HepG2 (cell line): ENCODE measurements around the gene METTL6. TPM values are rescaled to one million over a fixed set of nuclear protein-coding genes. Genes with fewer than 3 reads are reported as not detected.
A peak's percentile ranks its signal among the peaks of the same experiment; 100 is the strongest.

Experiments
- ATAC-seq: fragments of 200-7000 bp; cut with Tn5 transposase; 3 replicates; pipeline ENCODE4 v1.9.1; 2020; ENCODE audit warnings: mild to moderate bottlenecking, moderate library complexity
- BruUV-seq: library from RNA; stranded (reverse); fragments of 400-500 nt; replicated peaks from 2 replicates; lab custom pipeline; 2021; lab: Mats Ljungman, UMichigan
- CTCF ChIA-PET: fragments of 300-600 bp; formaldehyde crosslinking; extraction: SDS; loops from one replicate; lab custom pipeline; 2021; ENCODE audit warnings: low total read pairs, inconsistent platforms, low intra/inter-chr PET ratio; lab: Yijun Ruan, JAX
- POLR2A ChIA-PET: fragments of 350-600 bp; sonication (Branson Sonifier 250); formaldehyde crosslinking; loops from one replicate; lab custom pipeline; 2020; ENCODE audit warnings: antibody characterized with exemption, inconsistent platforms; lab: Yijun Ruan, JAX
- DNase-seq: peaks from one replicate; pipeline ENCODE4 v3.0.0-alpha.2; 2015; ENCODE audit warnings: low spot score
- FAIRE-seq: peaks from 3 replicates; lab custom pipeline; 2011; peaks lifted over from hg19 to GRCh38; lab: Jason Lieb, UNC
- H2AFZ ChIP-seq: one replicate; pipeline ENCODE4 v1.6.1; 2011; ENCODE audit warnings: low read length, inconsistent platforms
- H3K27ac ChIP-seq: fragments of 300-600 bp; 3 replicates; pipeline ENCODE4 v1.8.0; 2011; ENCODE audit warnings: mixed run types, mild to moderate bottlenecking, mixed read lengths, low read length, inconsistent platforms; ENCODE audit not compliant: insufficient read depth; ENCODE audit errors: extremely low read length
- H3K27me3 ChIP-seq, 2 experiments: fragments of 200-600 bp in 1 of 2; 2 replicates in 1 of 2; 3 replicates in 1 of 2; pipeline versions ENCODE4 v1.6.0 to v1.8.0; 2011; ENCODE audit warnings: low read length in 2 of 2, mild to moderate bottlenecking in 2 of 2, moderate library complexity in 2 of 2, inconsistent platforms in 1 of 2; ENCODE audit not compliant: insufficient read depth in 2 of 2, control insufficient read depth in 1 of 2
- H3K36me3 ChIP-seq, 2 experiments: fragments of 200-600 bp in 1 of 2; replicated peaks in 1 of 2; 2 replicates in 1 of 2; 3 replicates in 1 of 2; pipeline versions ENCODE4 v1.5.1 to v1.8.0; 2011; ENCODE audit warnings: low read length in 2 of 2, inconsistent platforms in 1 of 2; ENCODE audit not compliant: insufficient read depth in 2 of 2, control insufficient read depth in 1 of 2
- H3K4me1 ChIP-seq: 2 replicates; pipeline ENCODE4 v1.5.1; 2012; ENCODE audit warnings: low read length, inconsistent platforms; ENCODE audit not compliant: insufficient read depth
- H3K4me2 ChIP-seq: 2 replicates; pipeline ENCODE4 v1.6.0; 2011; ENCODE audit warnings: low read depth, low read length, inconsistent platforms
- H3K4me3 ChIP-seq, 3 experiments: fragments of 200-600 bp in 1 of 3; sonication (generic), shearing (Covaris generic) in 1 of 3; replicated peaks in 1 of 3; 2 replicates each; pipeline ENCODE4 v1.5.1; 2011 to 2016; ENCODE audit warnings: low read length in 3 of 3, inconsistent platforms in 2 of 3, low read depth in 2 of 3, mild to moderate bottlenecking in 2 of 3, control low read depth in 1 of 3, mixed read lengths in 1 of 3; ENCODE audit not compliant: insufficient read depth in 1 of 3
- H3K79me2 ChIP-seq: one replicate; pipeline ENCODE4 v1.6.1; 2011; ENCODE audit warnings: low read length, inconsistent platforms; ENCODE audit not compliant: insufficient read depth
- H3K9ac ChIP-seq: 2 replicates; pipeline ENCODE4 v1.6.0; 2011; ENCODE audit warnings: mild to moderate bottlenecking, low read depth, low read length, inconsistent platforms; ENCODE audit not compliant: insufficient read depth
- H3K9me3 ChIP-seq: 2 replicates; pipeline ENCODE4 v1.5.1; 2012; ENCODE audit warnings: mild to moderate bottlenecking, low read length
- H4K20me1 ChIP-seq: 2 replicates; pipeline ENCODE4 v1.6.0; 2011; ENCODE audit warnings: inconsistent platforms, mild to moderate bottlenecking, low read length, moderate library complexity; ENCODE audit not compliant: insufficient read depth
- KAT8 ChIP-seq: IDR thresholded peaks from 2 replicates; pipeline ENCODE4 v1.6.1; 2016; ENCODE audit warnings: missing genetic modification reagents, missing compliant biosample characterization
- MED1 ChIP-seq: sonication (generic); formaldehyde crosslinking; IDR thresholded peaks from 2 replicates; pipeline ENCODE4 v1.4.0; 2020; ENCODE audit warnings: missing genetic modification reagents
- MTA3 ChIP-seq: sonication (generic); formaldehyde crosslinking; IDR thresholded peaks from 2 replicates; pipeline ENCODE4 v1.4.0; 2020; ENCODE audit warnings: missing genetic modification reagents
- NFKBIZ ChIP-seq: IDR thresholded peaks from 2 replicates; pipeline ENCODE4 v1.6.1; 2018; ENCODE audit warnings: missing genetic modification reagents, missing compliant biosample characterization
- PHF21A ChIP-seq: sonication (generic); formaldehyde crosslinking; IDR thresholded peaks from 2 replicates; pipeline ENCODE4 v1.5.0; 2020; ENCODE audit warnings: mild to moderate bottlenecking, missing genetic modification reagents
- POLR2AphosphoS2 ChIP-seq: IDR thresholded peaks from 2 replicates; pipeline ENCODE4 v1.6.1; 2011; ENCODE audit warnings: low read depth, low read length, improper control_type of control experiment
- RNF219 ChIP-seq: sonication (generic); formaldehyde crosslinking; IDR thresholded peaks from 2 replicates; pipeline ENCODE4 v1.5.0; 2020; ENCODE audit warnings: mild to moderate bottlenecking, missing genetic modification reagents
- ZC3H13 ChIP-seq: sonication (generic); formaldehyde crosslinking; IDR thresholded peaks from 2 replicates; pipeline ENCODE4 v1.8.1; 2023; ENCODE audit warnings: mild to moderate bottlenecking, missing genetic modification reagents, moderate library complexity
- ZNF230 ChIP-seq: sonication (generic); formaldehyde crosslinking; IDR thresholded peaks from 2 replicates; pipeline ENCODE4 v1.4.0; 2020; ENCODE audit warnings: mild to moderate bottlenecking, missing genetic modification reagents
- ZNF34 ChIP-seq: sonication (generic); formaldehyde crosslinking; IDR thresholded peaks from 2 replicates; pipeline ENCODE4 v1.4.0; 2020; ENCODE audit warnings: mild to moderate bottlenecking, missing genetic modification reagents, borderline replicate concordance
- ZNF431 ChIP-seq: sonication (generic); formaldehyde crosslinking; IDR thresholded peaks from 2 replicates; pipeline ENCODE4 v1.9.0; 2022; ENCODE audit warnings: missing genetic modification reagents, low read depth, mild to moderate bottlenecking, borderline replicate concordance
- WGBS: methylation state at CpG from one replicate; pipeline ENCODE4 v1.1.6; 2017; ENCODE audit warnings: low lambda C conversion rate; 5-methylcytosine and 5-hydroxymethylcytosine counted together
- in situ Hi-C: cut with HindIII; loops from 2 replicates; pipeline ENCODE4 v1.10.0; 2017; ENCODE audit warnings: low pct_unique_long_range_greater_than_20kb; ENCODE audit not compliant: extremely low pct_ligation_motif_present
- intact Hi-C: fragments of 100-400 bp; cut with micrococcal nuclease; formaldehyde crosslinking; loops from one replicate; pipeline ENCODE4 v1.10.0; 2022; ENCODE audit not compliant: unreplicated experiment
- polyA plus RNA-seq, 8 experiments: library from polyadenylated mRNA; depleted of rRNA in 3 of 8; stranded (reverse) in 7 of 8; unstranded in 1 of 8; fragments of >200 nt; fragmentation: Illumina TruSeq in 4 of 8; extraction: Trizol in 4 of 8; gene quantifications; 2 replicates each; pipeline versions ENCODE4 v1.2.1 to v1.2.3, GENCODE V29; 2011 to 2016; ENCODE audit warnings: low read depth in 4 of 8, missing spikeins in 1 of 8, mixed read lengths in 1 of 8; ENCODE audit not compliant: insufficient read depth in 1 of 8
- total RNA-seq, 5 experiments: library from RNA; depleted of rRNA; stranded (reverse); fragments of >200 nt; fragmentation: Illumina TruSeq; extraction: Trizol; gene quantifications; 2 replicates each; pipeline ENCODE4 v1.2.3, GENCODE V29; 2016; ENCODE audit warnings: low read depth in 1 of 5
- TF ChIP-seq, protein P1 (sequence below): sonication (generic); formaldehyde crosslinking; IDR thresholded peaks from 2 replicates; pipeline ENCODE4 v1.4.0; 2020; ENCODE audit warnings: mild to moderate bottlenecking, missing genetic modification reagents

The METTL6 gene
- total and polyA plus RNA-seq, 2 of the 13 experiments (the other 11 are each of a cell fraction or from before 2014, with no cell fraction given), result 17.2 to 29.4 TPM

DNA sequence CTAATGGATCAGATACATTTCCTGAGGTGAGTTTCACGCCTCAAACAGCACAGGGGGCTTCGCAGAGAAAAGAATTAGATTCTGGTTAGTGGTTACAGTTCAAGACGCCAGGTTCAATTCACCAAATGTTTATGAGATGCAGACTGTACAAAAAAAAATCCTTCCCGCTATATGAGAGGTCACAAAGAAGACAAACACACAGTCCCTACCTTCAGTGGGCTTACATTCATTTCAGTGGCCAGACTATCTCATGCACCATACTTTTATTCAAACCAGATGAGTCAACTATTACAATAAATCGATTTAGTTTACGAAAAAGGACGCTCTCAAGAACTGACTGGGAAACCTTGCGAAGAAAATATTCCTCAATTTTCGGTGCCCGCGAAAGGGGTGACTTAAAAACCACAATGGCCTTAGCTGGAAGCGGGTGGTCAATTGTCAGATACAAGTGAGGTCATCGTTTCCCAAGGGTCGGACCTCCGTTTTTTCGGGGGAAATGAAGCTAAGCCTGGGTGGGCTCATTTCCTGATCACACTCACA, 695 bp downstream of the METTL6 start:
- no peak for TF ChIP-seq ZNF230 (CRISPR knock-in tag)
- TF ChIP-seq, protein P1, sequence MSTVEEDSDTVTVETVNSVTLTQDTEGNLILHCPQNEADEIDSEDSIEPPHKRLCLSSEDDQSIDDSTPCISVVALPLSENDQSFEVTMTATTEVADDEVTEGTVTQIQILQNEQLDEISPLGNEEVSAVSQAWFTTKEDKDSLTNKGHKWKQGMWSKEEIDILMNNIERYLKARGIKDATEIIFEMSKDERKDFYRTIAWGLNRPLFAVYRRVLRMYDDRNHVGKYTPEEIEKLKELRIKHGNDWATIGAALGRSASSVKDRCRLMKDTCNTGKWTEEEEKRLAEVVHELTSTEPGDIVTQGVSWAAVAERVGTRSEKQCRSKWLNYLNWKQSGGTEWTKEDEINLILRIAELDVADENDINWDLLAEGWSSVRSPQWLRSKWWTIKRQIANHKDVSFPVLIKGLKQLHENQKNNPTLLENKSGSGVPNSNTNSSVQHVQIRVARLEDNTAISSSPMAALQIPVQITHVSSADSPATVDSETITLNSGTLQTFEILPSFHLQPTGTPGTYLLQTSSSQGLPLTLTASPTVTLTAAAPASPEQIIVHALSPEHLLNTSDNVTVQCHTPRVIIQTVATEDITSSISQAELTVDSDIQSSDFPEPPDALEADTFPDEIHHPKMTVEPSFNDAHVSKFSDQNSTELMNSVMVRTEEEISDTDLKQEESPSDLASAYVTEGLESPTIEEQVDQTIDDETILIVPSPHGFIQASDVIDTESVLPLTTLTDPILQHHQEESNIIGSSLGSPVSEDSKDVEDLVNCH (CRISPR knock-in tag), result 0 out of 2 replicates have a peak, but pooled peaks have one; percentile 15
- in situ Hi-C loops (loop anchor here (5.0 kb wide), 1 partner anchor 131 kb away; no protein-coding TSS in a partner anchor), intact Hi-C loops (loop anchor here (1.0 kb wide), 1 partner anchor 131 kb away; no protein-coding TSS in a partner anchor)
- ChIA-PET POLR2A (interaction anchor here (1.0 kb wide), 1 partner anchor 127 kb away, joined by 3 read pairs; no protein-coding TSS in a partner anchor), CTCF (no interaction called here)
- no peak for ATAC-seq
- DNase-seq, result no peak
- Histone ChIP-seq H3K9me3 (no peaks in the 10 kb centered on the region), H4K20me1 (peaks cover 4% of the 10 kb centered on the region; the same call in 1 of the 2 replicates), H3K9ac (peak overlapping the region; percentile 93), H3K4me2 (peak overlapping the region; percentile 92), H3K36me3 (peaks cover 7 to 19% of the 10 kb centered on the region in 2 experiments), H2AFZ (peak overlapping the region; percentile 71), H3K27ac (peak overlapping the region; percentile 80), H3K4me3 (peak overlapping the region; percentile 91 to 99 (median 97)), H3K27me3 (peaks cover 0 to 5% of the 10 kb centered on the region in 2 experiments; a peak in 1 of 5 replicates), H3K4me1 (peaks cover 37% of the 10 kb centered on the region), H3K79me2 (peaks cover 63% of the 10 kb centered on the region)
- no peak for FAIRE-seq
- WGBS, result 52% methylated on average over 14 of the region's 16 CpGs
- no TSS peak for BruUV-seq

- Histone ChIP-seq H4K20me1 (no peaks in the 10 kb centered on the region), H3K79me2 (peaks cover 7% of the 10 kb centered on the region), H3K27ac (no peak overlapping the region), H3K9me3 (no peaks in the 10 kb centered on the region), H2AFZ (no peak overlapping the region), H3K9ac (no peak overlapping the region), H3K4me3 (no peak overlapping the region), H3K4me1 (peaks cover 4% of the 10 kb centered on the region), H3K36me3 (peaks cover 10 to 18% of the 10 kb centered on the region in 2 experiments; a peak in 4 of 5 replicates), H3K27me3 (no peaks in the 10 kb centered on the region), H3K4me2 (no peak overlapping the region)
- CTCF ChIA-PET, result no interaction called here
- FAIRE-seq (no peak), ATAC-seq (no peak), DNase-seq (no peak)
- no TSS peak for BruUV-seq
- 96% methylated on average over 4 of the region's 4 CpGs for WGBS
- POLR2A ChIA-PET, result no interaction called here
- in situ Hi-C loops (no loop called here), intact Hi-C loops (no loop called here)
- TF ChIP-seq NFKBIZ (CRISPR knock-in tag), result no peak
- TF ChIP-seq PHF21A (CRISPR knock-in tag), result no peak
- TF ChIP-seq ZC3H13 (CRISPR knock-in tag), result no peak
- TF ChIP-seq MTA3 (CRISPR knock-in tag), result no peak
- no peak for TF ChIP-seq KAT8 (CRISPR knock-in tag)
- TF ChIP-seq ZNF431, result no peak
- TF ChIP-seq MED1, result no peak
- no peak for TF ChIP-seq ZNF34 (CRISPR knock-in tag)
- no peak for TF ChIP-seq RNF219 (CRISPR knock-in tag)
- no peak for TF ChIP-seq POLR2AphosphoS2
Measured at GRCh38 chr3:15420871-15421270, 6.5 kb downstream of the METTL6 start.
